Measurements from ENCODE around the gene SYT9.
"Not testable (repeated sequence)": the region's sequence is repeated elsewhere in the genome, so short reads cannot be mapped to it uniquely, and the experiment has no call there.

GRCh38 chr11:7335442-7335841, 83.7 kb downstream of the SYT9 start:
- not testable (repeated sequence) for TF ChIP-seq CTCF, EP300, POLR2A, POLR2AphosphoS5 (IDR thresholded peaks at IDR 0.05)

Measured in suprapubic skin (tissue), 4 donors.